Left forelimb (tissue), 1 donor: Measurements from ENCODE around the gene EVPLL.
"Not testable (repeated sequence)": the region's sequence is repeated elsewhere in the genome, so short reads cannot be mapped to it uniquely, and the experiment has no call there.

Experiments used
- DNase-seq: peaks from one replicate; pipeline ENCODE4 v3.0.0-alpha.2; 2018; ENCODE audit warnings: low spot score

EVPLL gene

DNA sequence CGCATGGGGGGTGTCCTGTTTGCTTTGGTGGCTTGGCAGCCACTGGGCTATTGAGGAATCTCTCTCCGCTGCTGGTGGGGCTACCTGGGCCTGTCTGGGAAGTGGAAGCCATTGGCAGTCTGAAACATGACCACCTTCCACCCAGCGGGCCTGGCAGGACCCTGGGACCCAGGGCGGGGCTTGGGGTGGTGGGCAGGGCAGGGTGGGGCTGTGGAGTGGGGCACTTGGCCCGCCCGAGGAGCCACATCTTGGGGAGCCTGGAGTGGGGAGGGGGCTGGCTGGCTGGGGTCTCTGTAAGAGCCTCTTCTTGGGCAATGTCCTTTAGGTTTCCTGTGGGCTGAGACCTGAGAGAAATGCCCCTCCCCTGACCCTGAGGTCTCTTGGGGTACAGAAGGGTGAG, 48.0 kb downstream of the EVPLL start:
- DNase-seq = not testable (repeated sequence)

DNA sequence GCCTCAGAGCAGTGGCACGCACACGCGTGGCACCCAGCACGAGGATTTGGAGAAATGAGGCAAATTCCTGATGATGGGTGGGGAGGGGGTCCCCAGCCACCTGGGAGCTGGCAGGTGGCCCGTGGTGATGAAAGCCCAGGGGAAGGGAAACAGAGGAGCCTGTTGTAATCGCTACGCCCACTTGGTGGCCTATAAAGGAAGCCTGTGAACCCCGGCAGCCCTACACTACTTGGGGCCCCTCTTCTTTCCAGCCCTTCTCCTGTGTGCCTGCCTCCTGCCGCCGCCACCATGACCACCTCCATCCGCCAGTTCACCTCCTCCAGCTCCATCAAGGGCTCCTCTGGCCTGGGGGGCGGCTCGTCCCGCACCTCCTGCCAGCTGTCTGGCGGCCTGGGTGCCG, 49.1 kb downstream of the EVPLL start:
- DNase-seq = not testable (repeated sequence)

DNA sequence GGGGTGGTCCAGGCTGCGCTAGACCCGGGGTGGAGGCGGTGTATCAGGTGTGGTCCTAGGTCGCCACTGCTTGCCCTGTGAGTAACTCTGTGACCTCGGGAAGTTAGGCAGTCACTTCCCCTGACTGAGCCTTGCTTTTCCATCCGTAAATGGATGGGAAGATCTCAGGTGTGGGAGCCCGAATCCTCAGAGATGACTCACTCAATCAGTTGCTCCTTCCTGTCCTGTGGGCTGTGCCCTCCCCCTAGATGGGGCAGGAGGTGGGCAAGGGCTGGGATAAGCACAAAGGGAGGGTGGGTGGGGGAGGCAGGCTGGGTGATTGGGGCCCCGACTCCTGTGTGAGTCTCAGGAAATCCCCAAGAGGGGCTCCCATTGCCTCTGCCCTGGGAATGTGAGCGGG, 54.6 kb downstream of the EVPLL start:
- DNase-seq = not testable (repeated sequence)
